Eye (tissue), 1 donor: ENCODE measurements around the gene VSIG10L.

Experiments used
- DNase-seq: peaks from one replicate; pipeline ENCODE4 v3.0.0-alpha.2; 2015

The VSIG10L gene

DNA sequence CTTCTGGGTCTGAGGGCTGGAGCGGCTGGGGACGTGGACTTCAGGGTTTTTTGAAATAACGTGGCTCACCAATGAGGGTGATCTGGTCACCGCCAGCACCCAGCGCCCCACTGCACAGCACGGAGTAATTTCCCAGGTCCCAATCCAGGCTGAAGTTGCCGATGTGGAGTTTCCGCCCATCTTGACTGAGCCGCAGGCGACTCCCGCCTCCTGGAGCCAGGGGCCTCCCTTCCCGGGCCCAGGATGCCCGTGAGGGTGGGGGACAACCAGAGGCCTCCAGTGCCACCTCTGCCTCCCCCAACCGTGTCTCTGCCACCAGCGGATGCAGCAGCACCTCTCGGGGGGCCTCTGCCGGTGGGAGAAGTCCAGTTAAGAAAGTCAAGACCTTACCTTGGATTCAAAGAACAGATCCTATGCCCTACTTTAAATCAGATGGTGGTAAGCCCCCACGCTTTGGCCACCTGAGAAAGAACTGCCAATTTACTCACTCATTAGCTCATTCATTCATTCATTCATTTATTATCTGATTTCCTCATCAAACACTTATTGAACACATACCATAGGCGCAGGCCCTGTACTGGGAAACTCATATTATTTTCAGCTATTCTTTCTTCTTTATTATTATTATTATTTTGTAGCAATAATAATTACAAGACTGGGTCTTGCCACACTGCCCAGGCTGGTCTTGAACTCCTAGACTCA lies 3.9 kb downstream of the VSIG10L start:
- no peak for DNase-seq

DNA sequence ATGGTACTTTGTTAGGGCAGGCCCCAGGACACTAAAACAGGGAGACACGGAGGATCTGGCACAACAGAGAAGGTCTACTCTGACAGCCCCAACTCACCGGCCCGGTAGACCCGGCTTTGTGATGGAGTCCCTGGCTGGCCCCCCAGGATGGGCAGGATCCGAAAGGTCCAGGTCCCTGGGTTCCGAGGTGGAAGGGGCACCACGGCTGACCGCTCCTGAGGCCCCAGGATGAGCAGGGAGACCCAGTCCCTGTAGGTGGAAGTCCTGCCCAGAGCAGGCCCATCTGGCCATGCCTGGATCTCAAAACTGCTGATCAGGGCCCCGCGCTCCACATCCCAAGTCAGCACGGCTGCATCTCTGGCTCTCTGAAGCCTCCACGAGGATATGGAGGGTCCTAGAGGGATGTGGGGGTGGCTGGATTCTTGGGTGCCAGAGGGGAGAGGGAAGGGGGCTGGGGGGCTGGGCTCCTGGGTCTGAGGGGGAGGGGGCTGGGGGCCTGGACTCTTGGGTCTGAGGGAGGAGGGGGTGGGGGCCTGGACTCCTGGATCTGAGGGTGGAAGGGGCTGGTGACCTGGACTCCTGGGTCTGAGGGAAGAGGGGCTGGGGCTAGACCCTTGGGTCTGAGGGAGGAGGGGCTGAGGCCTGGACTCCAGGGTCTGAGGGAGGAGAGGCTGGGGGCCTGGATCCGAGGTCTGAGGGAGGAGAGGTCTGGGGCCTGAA lies 4.6 kb downstream of the VSIG10L start:
- no peak for DNase-seq

DNA sequence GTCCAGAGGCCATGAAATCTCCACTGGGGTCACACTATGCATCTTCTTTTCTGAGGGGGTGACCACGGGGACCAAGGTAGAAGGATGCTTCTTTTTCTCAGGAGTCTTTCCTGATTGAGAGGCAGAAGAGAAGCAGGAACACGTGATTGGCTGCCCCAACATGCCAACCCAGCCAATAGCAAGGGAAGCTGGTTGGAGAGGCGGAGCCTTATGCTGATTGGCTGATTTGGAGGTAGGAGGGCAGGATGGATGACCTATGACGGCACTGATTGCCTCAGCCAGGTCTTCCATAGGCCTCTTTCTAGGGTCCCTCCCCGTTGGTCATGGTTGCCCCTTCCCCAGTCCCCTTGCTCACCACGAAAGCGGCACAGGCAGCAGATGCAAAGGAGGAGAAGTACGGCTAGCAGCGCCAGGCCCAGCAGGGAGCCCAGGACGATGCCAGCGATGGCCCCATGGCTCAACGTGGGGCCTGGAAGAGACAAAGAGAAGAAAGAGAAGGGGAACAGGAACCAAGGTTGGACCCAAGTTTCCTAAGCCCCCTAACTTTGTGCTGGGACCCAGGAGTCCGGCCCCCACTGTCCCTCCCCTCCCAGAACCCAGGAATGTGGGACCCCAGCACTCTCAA lies 8.0 kb downstream of the VSIG10L start:
- DNase-seq, result no peak

DNA sequence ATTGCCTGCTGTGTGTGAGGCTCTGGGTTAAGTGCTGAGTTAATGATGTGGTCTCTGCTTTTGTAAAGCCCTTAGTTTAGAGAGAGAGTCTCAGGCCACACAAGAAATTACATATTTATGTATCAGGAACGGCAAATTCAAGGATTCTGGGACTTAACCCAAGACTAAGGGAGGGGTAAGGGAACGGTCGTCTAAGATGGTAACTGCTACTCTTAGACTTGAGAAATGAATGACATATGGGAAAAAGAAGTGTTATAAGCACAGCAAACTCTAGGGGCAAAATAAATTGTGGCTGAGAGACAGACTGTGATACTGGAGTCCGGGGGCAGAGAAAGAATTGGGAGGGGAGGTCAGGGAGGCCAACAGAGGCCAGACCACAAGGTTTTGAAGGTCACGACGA lies 10.2 kb downstream of the VSIG10L start:
- DNase-seq, result no peak

DNA sequence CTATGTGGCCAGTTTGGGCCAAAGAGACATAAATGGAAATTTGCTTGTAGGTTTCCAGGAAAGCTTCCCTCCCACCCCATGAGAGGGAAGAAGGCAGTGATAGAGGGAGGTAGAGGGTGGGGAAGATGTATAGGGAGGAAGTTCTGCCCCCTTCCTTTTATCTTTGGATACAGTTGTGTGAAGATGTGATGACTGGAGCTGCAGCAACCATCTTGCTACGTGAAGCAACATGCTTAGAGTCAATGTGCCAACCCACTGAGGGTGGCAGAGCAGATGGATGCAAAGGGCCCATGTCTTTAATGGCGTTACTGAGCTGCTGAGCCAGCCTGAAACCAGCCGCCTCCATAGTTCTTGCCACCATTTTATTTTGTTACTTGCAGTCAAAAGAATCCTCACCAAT lies 10.7 kb downstream of the VSIG10L start:
- DNase-seq, result no peak

DNA sequence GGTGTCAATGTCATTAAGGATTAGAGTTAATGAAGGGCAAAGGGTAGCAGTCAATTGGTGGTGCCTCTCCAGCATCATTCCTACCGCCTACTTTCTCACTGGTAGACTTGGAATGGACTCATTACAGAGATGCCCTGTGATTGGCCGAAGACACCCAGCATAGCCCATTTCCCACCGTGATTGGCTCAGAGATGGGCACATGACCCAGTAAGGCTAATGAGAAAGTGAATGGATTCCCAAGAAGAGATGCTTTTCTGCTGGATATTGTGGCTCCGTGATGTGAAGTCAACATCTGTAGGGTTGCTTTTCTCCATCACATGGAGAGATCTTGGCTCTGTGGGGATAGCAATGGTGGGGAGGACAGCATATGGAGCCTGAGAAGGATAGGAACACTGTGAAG lies 11.6 kb downstream of the VSIG10L start:
- DNase-seq, result no peak

DNA sequence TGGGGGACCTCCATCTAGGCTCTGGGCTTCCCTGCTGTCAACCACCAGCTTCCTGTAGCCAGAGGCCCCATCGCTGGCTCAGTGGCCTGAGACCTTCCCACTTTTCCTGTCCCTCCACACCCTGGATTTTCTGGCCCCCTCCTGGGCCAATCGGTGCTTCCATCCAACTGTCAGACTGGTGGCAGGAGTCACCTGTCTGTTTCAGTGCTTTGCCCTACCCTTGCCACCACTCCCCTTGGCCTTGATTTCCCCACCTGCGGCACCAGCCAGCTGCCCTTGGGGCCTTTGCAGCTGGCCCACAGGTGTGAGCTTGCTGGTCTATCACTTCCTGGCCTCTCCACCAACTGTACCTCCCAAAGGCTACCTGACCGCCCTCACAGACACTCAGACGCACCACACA lies 12.5 kb downstream of the VSIG10L start:
- no peak for DNase-seq

DNA sequence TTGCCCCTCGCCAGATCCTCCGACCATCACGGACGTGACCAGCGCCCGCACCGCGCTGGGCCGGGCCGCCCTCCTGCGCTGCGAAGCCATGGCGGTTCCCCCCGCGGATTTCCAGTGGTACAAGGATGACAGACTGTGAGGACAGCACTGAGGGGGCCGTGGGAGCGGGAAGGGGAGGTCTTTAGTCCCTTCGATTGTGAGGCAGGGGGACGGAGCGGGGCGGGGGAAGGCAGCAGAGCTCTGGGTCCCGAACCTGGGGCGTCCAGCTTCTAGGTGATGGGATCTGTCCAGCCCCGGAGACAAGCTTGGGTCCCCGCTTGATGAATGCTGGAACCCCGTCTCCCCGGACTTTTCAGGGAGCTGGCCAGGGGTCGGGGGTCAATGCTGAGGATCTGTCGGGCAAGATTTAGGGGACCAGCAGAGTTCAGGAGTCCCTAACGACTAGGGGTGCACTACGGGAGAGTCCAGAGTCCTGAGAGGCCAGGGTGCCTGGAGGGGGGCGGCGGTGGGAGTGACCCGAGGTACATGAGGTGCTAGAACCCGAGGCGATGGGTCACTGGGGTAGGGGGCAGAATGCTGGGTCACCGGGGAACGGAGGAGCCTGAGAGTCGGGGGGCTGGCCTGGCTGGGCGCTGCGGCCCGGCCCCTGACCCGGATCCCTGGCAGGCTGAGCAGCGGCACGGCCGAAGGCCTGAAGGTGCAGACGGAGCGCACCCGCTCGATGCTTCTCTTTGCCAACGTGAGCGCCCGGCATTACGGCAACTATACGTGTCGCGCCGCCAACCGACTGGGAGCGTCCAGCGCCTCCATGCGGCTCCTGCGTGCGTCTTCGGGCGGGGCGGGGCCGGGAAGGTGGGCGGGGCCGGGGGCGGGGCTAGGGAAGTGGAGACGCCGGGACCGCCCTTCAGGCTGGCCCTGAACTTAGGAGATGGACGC lies 14.6 kb downstream of the VSIG10L start:
- DNase-seq, result peak; percentile 88

DNA sequence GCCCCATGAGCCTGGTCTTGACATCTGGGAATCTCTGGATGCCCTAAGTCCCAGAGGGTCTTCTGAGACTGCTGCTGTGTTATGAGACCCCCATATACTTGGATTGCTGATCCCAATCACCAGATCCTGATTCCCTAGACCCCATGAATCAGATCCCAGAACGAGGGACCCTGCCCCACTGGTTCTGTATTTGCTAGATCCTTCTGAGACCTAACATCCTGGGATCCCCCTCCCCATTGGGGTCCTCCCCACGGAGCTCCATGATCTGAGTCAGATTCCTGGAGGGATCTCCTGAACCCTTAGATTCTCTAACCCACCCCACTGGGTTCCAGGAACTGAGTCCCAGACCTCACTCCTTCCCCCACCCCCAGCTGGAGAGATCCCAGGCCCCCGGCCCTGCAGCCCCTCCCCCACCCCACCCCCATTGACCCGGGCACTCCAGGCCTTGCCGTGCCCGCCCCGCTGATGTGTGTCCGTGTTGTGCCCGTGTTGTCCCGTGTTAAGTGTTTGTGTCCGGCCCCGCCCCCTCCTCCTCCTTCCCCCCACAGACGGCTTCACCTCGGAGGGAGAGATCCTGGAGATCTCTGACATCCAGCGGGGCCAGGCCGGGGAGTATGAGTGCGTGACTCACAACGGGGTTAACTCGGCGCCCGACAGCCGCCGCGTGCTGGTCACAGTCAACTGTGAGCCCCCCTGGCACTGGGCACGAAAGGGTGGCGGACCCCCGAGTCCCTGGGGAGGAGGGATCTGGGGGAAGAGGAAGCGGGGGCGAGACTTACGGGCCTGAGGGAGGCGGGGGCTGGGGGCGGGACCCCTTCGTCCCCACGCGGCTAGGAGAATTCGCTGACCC lies 15.5 kb downstream of the VSIG10L start:
- DNase-seq, result no peak

DNA sequence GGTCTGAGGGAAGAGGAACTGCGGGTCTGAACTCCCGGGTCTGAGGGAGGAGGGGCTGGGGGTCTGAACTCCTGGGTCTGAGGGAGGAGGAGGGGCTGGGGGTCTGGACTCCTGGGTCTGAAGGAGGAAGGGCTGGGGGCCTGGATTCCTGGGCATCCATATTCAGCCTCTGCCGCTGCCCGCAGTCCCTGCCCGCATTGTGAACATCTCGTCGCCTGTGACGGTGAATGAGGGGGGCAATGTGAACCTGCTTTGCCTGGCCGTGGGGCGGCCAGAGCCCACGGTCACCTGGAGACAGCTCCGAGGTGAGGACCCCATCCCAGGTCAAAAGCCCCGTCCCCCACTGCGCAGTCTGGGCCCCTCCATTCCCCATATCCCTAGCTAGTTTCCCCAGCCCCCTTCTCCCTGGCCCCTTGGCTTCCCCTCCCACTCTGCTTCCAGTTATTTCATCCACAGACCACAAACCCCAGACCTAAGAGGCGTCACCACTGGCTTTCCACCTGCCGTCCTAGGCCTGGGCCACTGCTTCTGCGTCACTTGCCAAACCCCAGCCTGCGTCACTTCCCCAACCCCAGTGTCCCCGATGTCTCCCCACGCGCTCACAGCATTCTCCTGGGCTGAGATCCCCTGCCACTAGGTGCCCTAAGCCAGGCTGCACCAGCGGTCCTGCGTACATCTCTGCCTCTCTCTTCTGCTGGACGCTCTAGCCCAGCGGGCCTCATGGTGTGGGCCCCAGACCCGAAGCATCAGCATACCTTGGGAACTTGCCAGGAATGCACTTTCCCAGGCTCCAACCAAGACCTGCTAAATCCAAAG lies 16.6 kb downstream of the VSIG10L start:
- DNase-seq, result no peak

DNA sequence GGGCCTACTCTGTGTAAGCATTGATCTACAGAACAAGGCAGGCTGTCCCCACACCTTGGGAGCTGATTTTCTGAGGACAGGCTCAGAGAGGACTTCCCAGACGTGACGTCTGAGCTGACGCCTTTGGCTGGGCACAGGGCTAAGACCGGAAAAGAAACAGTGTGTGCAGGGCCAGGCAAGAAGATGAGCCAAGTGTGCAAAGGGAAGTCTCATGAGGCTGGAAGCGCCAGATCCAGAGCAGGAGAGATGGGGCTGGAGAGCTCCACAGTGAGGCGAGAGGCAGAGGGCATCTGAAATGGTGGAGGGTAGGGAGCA lies 17.8 kb downstream of the VSIG10L start:
- no peak for DNase-seq

DNA sequence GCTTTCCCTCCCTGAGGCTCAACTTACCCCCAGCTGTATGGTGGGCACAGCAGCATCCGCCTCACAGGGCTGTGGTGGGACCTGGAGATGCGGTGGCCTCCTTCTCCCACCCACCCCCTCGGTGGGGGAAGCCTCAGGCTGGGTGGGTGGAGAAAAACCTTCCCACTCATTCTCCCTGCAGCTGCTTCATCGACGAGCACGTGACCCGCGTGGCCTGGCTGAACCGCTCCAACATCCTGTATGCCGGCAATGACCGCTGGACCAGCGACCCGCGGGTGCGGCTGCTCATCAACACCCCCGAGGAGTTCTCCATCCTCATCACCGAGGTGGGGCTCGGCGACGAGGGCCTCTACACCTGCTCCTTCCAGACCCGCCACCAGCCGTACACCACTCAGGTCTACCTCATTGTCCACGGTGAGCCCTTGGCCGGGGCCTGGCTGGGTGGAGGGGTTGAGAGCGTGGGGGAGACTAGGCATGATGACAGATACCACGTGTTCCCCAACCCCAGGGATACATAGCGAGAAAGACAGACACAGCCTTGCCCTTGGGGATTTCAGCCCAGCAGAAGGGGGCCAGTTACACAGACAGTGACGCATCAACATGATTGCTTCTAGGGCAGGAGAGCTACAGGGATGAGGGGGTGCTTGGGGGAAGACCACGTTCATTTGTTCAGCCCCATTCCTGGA lies 18.3 kb downstream of the VSIG10L start:
- DNase-seq, result peak; percentile 54

DNA sequence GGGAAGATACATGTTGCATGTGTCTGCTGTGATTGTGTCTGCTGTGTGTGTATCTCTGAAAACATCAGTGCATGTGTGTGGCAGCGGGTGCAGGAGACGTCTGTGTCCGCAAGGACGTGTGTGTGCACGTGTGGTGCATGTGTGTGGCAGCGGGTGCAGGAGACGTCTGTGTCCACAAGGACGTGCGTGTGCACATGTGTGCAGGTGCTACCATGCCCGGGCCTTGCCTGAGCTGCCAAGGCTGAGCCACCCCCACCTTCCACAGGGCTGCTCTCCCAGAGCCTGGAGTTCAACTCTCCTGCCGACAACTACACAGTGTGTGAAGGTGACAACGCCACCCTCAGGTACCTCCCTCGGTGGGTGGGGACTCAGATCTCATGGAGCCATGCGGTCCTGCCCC lies 20.1 kb downstream of the VSIG10L start:
- DNase-seq, result no peak

DNA sequence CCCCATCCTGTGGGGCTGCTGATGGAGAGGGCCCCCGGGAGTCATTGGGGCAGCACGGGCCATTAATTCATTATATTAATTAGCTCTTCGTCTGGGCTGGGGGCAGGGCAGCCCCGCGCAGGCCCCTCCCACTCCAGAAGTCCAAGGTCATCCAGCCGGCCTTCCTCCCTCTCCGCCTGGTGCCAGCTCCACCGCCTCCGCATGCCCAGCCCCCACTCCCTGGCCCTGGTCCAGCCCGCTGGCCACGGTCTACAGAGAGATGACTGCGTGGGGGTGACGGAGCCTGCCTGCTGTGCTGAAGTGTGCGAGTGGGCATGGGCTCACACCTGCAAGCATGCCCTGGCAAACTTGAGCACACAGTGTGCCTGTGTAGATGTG lies 21.7 kb downstream of the VSIG10L start:
- DNase-seq, result peak; percentile 85

DNA sequence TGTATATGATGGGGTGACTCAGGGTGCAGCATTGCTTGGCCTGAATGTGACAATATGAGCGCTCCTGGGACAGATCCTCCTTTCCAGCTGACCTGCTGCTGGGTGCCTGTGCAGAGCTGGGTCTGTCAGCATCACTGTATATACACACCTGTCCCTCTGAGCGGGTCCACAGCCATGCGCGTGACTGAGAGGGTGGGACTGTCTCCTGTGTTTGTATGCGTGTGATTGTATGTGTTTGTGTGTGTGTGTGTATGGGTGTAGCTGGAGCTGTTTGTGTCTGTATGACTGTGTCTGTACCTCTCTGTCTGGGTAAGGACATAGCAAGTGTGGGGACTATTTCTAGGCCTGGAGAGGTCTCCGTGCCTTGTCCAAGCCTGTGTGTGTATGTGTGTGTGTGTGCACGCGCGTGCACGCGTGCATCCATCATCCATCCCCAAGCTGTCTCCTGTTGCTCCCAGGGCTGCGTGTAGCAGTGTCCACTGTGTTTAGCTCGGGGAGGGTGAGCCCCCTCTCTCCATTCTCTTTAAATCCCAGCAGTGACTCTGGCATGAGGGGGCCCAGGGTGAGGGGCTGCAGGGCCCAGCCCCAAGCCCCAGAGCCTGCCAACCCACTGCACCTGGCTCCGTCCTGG lies 22.2 kb downstream of the VSIG10L start:
- peak; percentile 74 for DNase-seq

DNA sequence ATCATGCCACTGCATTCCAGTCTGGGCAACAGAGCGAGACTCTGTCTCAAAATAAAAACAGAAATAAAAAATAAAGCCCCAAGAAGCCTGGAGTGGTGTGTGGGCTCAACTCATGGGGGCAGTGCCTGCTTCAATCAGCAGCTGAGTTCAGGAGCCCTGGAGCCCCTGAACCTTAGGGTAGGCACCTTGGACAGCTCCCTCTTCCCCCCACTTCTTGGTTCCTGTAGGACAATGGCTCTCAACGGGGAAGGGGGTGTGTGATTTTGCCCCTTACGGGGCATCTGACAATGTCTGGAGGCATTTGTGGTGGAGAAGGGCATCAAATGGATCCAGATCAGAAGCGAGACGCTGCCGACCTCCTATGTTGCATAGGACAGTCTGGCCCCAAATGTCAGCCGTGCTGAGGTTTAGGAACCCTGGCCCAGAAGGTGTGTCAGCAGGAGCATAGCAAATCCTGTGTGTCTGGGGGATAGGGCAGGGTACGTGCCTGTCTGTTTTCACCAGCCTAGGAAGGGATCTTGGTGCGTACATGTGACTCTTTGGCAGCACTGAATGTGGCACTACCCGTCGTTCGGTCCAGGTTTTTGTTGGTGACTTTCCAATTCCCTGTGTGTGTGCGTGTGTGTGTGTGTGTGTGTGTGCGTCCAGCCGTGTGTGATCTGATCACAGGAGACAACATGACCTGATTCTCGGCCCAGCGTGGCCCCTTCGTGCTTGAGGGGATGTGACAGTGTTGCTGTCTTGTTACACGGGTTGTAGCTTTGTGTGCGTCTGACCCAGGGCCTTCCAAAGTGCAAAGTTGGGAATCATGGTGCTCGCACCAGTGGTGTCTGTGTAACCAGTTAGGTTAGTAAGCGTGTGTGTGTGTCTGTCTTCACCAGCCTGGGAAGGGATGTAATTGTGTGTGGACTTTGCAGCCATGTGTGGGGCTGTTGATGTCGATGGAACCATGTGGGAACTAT lies 23.0 kb downstream of the VSIG10L start:
- DNase-seq, result peak; percentile 90

DNA sequence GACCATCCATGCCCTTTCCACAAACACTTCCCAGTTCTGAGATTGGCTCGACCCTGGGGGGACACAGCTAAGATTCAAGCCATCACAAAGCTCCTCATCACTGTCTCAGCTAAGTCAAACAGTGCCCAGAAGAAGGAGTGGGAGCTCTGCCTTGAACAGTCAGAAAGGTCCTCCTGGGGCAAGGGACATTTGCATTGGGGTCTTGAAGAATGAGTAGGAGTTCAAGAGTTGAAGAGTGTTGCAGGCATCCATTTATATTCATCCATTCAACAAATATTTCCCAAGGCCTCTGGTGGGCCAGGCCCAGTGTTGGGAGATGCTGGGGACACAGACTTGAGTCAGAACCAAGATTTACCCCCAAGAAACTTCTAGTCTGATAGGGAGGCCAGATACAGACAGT lies 24.0 kb downstream of the VSIG10L start:
- DNase-seq, result no peak

DNA sequence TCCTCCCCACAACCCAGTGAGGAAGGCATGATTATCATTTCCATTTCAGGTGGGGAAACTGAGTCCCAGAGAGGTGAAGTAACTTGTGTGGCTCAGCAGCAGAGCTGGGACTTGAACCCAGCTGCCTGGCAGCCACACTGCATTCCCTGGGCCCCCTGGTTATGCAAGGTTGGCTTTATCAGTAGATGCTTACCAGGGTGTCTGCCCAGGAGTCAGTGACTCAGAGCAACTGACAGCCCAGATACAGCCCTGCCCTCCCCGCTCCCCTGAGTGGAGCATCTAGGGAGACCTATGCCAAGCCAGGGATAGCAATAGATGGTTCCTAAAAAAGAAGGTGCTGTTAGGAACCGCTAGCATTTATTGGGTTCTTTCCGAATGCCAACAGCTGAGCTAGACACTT lies 24.6 kb downstream of the VSIG10L start:
- DNase-seq, result no peak

DNA sequence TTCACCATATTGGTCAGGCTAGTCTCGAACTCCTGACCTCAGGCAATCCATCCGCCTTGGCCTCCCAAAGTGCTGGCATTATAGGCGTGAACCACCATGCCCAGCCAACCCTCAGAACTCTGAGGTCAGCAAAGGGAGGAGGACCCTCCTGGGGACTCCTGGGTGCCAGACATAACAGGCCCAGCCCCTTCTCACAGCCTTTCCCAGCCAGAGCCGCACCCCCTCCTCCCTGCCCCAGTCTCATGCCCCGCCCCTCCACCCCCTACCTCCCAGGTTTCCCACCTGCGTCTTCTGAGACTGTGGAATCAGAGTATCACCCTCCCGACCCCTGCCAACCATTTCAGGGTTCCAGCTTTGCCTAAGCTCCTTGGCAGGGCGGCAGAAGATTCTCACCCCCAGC lies 25.3 kb downstream of the VSIG10L start:
- DNase-seq, result no peak
